ENCODE results near the gene CAB39.

DNA sequence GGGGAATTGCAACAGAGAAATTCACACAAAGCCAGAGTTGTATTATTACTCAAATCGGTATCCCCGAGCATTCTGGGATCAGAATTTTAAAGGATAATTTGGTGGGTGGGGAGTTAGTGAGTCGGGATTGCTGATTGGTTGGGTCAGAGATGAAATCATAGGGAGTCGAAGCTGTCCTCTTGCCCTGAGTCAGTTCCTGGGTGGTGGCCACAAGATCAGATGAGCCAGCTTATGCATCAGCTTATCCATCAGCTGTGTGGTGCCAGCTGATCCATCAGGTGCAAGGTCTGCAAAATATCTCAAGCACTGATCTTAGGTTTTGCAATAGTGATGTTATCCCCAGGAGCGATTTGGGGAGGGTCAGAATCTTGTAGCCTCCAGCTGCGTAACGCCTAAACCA, 117.8 kb downstream of the CAB39 start:
- TF ChIP-seq POLR2A (IDR thresholded peaks at IDR 0.05): no peak
- TF ChIP-seq, protein P1, sequence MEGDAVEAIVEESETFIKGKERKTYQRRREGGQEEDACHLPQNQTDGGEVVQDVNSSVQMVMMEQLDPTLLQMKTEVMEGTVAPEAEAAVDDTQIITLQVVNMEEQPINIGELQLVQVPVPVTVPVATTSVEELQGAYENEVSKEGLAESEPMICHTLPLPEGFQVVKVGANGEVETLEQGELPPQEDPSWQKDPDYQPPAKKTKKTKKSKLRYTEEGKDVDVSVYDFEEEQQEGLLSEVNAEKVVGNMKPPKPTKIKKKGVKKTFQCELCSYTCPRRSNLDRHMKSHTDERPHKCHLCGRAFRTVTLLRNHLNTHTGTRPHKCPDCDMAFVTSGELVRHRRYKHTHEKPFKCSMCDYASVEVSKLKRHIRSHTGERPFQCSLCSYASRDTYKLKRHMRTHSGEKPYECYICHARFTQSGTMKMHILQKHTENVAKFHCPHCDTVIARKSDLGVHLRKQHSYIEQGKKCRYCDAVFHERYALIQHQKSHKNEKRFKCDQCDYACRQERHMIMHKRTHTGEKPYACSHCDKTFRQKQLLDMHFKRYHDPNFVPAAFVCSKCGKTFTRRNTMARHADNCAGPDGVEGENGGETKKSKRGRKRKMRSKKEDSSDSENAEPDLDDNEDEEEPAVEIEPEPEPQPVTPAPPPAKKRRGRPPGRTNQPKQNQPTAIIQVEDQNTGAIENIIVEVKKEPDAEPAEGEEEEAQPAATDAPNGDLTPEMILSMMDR (IDR thresholded peaks at IDR 0.05): no peak
